ENCODE measurements around the gene CDC37L1.

The CDC37L1 gene

DNA sequence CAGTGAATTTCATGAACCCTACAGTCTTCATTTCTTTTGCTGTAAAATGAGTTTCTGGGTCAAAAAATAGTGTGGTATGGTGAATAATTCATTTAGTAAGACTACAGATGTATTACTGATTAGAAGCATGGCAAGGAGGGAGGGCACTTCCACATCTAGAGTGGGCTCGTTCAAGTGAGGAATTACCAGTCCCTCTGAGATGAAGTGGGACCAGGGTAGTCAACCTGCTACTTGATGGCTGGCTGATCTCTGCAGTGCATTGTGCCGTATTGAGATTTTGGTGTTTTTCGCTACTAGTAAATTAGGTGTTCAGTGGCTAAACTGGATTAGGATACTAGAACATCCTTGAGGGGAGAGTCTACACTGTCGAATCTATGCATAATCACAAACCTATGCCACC is 10.8 kb downstream of the CDC37L1 start:
- Histone ChIP-seq H3K36me3 (ENCODE audit: insufficient read depth, low read length) (peaks cover 36% of the 10 kb centered on the region), H3K27ac (ENCODE audit: low read depth, low read length) (no peak overlapping the region), H3K9ac (ENCODE audit: low read length) (no peak overlapping the region), H3K4me1 (ENCODE audit: insufficient read depth, low read length) (peaks cover 15% of the 10 kb centered on the region), H3K27me3 (ENCODE audit: control insufficient read depth in 1 of 2, insufficient read depth in 2 of 2, low read length in 2 of 2) (no peaks in the 10 kb centered on the region), H3K9me3 (ENCODE audit: low read length) (no peaks in the 10 kb centered on the region), H3K4me3 (ENCODE audit: low read depth in 1 of 2, low read length in 2 of 2) (no peak overlapping the region)

DNA sequence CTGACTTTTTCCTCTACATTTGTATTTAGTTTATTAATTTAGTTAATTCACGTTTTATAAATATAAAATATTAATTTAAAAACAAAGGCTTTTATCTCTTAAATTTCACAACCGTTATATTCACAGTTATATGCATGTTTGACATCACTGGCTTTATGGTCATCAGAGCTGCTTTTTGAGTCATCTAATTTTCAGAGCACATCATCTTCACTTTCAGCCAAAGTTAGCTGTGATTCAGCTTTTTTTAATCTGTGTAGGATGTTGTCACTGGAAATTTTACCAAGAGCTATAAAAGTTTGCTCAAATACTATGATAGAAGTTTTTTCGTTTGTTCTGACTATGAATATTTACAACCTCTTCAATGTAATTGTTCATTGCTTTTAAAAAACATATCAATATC is 12.4 kb downstream of the CDC37L1 start:
- Histone ChIP-seq H3K27ac (ENCODE audit: low read depth, low read length) (no peak overlapping the region), H3K4me1 (ENCODE audit: insufficient read depth, low read length) (peaks cover 11% of the 10 kb centered on the region), H3K36me3 (ENCODE audit: insufficient read depth, low read length) (peaks cover 28% of the 10 kb centered on the region), H3K27me3 (ENCODE audit: control insufficient read depth in 1 of 2, insufficient read depth in 2 of 2, low read length in 2 of 2) (no peaks in the 10 kb centered on the region), H3K9me3 (ENCODE audit: low read length) (no peaks in the 10 kb centered on the region), H3K9ac (ENCODE audit: low read length) (no peak overlapping the region), H3K4me3 (ENCODE audit: low read depth in 1 of 2, low read length in 2 of 2) (no peak overlapping the region)

DNA sequence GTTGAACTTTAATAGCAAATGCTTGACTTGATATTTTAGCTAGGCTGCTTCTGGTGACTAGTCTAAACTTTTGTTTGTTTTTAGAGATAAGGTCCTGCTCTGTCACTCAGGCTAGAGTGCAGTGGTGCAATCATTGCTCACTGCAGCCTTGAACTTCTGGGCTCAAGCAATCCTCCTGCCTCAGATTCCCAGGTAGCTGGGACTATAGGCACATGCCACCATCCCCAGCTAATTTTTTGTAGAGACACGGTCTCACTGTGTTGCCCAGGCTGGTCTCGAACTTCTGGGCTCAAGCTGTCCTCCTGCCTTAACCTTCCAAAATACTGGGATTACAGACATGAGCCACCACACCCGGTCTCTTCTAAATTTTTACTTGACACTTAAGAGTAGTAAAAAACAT is 20.7 kb downstream of the CDC37L1 start:
- no peak overlapping the region for H3K9ac ChIP-seq (ENCODE audit: low read length)
- H3K36me3 ChIP-seq (ENCODE audit: insufficient read depth, low read length): peaks cover 36% of the 10 kb centered on the region
- no peaks in the 10 kb centered on the region for H3K4me1 ChIP-seq (ENCODE audit: insufficient read depth, low read length)
- H3K4me3 ChIP-seq (ENCODE audit: low read depth in 1 of 2, low read length in 2 of 2): no peak overlapping the region
- H3K9me3 ChIP-seq (ENCODE audit: low read length): no peaks in the 10 kb centered on the region
- no peaks in the 10 kb centered on the region for H3K27me3 ChIP-seq (ENCODE audit: control insufficient read depth in 1 of 2, insufficient read depth in 2 of 2, low read length in 2 of 2)
- no peak overlapping the region for H3K27ac ChIP-seq (ENCODE audit: low read depth, low read length)

DNA sequence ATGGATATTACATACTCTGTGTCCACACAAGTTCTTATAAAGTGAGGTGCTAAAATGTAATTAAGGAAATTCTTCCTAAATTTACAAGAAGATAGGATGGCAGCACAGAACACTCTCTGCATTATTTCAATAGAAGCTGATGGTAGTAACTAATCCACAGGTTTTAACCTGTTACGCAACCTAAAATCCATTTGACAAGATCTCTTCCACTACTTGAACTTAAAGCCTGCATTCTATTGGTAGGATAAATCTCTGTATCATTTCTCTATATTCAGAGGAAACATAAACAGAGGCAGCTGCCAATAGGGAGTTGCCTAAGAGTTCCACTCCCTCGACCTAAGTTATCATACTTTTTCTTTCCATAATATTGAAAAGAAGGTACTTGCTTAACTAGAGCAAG is 21.6 kb downstream of the CDC37L1 start:
- Histone ChIP-seq H3K36me3 (ENCODE audit: insufficient read depth, low read length) (peaks cover 35% of the 10 kb centered on the region), H3K4me3 (ENCODE audit: low read depth in 1 of 2, low read length in 2 of 2) (no peak overlapping the region), H3K27ac (ENCODE audit: low read depth, low read length) (no peak overlapping the region), H3K27me3 (ENCODE audit: control insufficient read depth in 1 of 2, insufficient read depth in 2 of 2, low read length in 2 of 2) (no peaks in the 10 kb centered on the region), H3K4me1 (ENCODE audit: insufficient read depth, low read length) (no peaks in the 10 kb centered on the region), H3K9ac (ENCODE audit: low read length) (no peak overlapping the region), H3K9me3 (ENCODE audit: low read length) (no peaks in the 10 kb centered on the region)

DNA sequence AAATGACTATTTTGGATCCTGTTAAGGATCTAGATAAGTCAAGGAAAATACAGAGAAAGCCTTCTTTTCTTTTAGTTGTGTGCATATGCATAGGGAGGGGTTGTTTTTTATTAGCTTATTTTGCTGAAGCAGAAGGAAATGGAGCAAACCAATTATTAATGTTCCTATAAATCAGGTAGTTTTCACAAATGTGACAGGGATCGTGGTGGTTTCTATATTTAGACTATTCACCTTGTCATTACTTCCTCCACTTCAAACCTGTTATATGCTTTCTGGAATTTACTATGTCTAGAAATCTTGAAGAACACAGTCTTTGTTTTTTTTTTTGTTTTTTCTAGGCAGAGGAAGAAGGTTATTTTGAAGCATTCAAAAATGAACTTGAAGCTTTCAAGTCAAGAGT is 22.2 kb downstream of the CDC37L1 start:
- no peak overlapping the region for H3K27ac ChIP-seq (ENCODE audit: low read depth, low read length)
- no peaks in the 10 kb centered on the region for H3K9me3 ChIP-seq (ENCODE audit: low read length)
- H3K9ac ChIP-seq (ENCODE audit: low read length): no peak overlapping the region
- peaks cover 35% of the 10 kb centered on the region for H3K36me3 ChIP-seq (ENCODE audit: insufficient read depth, low read length)
- no peaks in the 10 kb centered on the region for H3K4me1 ChIP-seq (ENCODE audit: insufficient read depth, low read length)
- no peak overlapping the region for H3K4me3 ChIP-seq (ENCODE audit: low read depth in 1 of 2, low read length in 2 of 2)
- H3K27me3 ChIP-seq (ENCODE audit: control insufficient read depth in 1 of 2, insufficient read depth in 2 of 2, low read length in 2 of 2): no peaks in the 10 kb centered on the region

DNA sequence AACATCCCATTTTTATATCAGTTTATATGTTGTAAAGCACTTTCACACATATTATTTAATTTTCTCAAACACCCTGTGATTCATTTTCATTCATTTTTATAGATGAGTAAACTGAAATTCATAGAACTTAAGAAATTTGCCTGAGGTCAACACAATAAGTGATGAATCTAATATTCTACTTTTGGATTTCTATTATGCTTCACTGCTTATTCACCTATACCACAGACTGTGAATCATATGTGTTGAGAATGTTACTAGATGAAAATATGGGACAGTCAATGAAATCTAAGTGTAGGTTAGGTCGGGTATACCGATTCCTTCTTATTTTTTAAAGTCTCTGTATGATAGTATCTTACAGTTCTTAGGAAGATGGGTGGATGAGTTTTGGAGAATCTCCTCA is 24.8 kb downstream of the CDC37L1 start:
- Histone ChIP-seq H3K36me3 (ENCODE audit: insufficient read depth, low read length) (peaks cover 23% of the 10 kb centered on the region), H3K27me3 (ENCODE audit: control insufficient read depth in 1 of 2, insufficient read depth in 2 of 2, low read length in 2 of 2) (no peaks in the 10 kb centered on the region), H3K4me3 (ENCODE audit: low read depth in 1 of 2, low read length in 2 of 2) (no peak overlapping the region), H3K27ac (ENCODE audit: low read depth, low read length) (no peak overlapping the region), H3K9me3 (ENCODE audit: low read length) (no peaks in the 10 kb centered on the region), H3K4me1 (ENCODE audit: insufficient read depth, low read length) (no peaks in the 10 kb centered on the region), H3K9ac (ENCODE audit: low read length) (no peak overlapping the region)

DNA sequence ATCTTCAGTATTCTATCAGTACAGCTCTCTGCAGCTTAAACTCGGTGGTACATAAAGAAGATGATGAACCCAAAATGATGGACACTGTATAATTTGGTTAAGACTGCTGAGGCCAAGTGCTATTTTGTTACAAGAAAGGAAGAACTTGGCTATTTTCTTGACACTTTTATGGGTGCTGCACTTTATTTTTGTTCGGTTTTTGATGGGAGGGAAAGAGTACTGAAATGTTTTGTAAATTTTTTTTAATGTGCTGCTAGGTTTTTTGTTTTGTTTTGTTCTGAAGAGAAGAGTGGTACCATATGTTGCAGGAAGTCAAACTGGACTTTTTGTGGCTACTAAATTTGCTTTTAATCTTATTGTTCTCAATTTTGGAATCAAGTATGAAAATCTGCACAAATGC is 26.7 kb downstream of the CDC37L1 start:
- Histone ChIP-seq H3K27me3 (ENCODE audit: control insufficient read depth in 1 of 2, insufficient read depth in 2 of 2, low read length in 2 of 2) (no peaks in the 10 kb centered on the region), H3K9ac (ENCODE audit: low read length) (no peak overlapping the region), H3K9me3 (ENCODE audit: low read length) (no peaks in the 10 kb centered on the region), H3K36me3 (ENCODE audit: insufficient read depth, low read length) (peaks cover 16% of the 10 kb centered on the region), H3K4me1 (ENCODE audit: insufficient read depth, low read length) (no peaks in the 10 kb centered on the region), H3K4me3 (ENCODE audit: low read depth in 1 of 2, low read length in 2 of 2) (no peak overlapping the region), H3K27ac (ENCODE audit: low read depth, low read length) (no peak overlapping the region)

DNA sequence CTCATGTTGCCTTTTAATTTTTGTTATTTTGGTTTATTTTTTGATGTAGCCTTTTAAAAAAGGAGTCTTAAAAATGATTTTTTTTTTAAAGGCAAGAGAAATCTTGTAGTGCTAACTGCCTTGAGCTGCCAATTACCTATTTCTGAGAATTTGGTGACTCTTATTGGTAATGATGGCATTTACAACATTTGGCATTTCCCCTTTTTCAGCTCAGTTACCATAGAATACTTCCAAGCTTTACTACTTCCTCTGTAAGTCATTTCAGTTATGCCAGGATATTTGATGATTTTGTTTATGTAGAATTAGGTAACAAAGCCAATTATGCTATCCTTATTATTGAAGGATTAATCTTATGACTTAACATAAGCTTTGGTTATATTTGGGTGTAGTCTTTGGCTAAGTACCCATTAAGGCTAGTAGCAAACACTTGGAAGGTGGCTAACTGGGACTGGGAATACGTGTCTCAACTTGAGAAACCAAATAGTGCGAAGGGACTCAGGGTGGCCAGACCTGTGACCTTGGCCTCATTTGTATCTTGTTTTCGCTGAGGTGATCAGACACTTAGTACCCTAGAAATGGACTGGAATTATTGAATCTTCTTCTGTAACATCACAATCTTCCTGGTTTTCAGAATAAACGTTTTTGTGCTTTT is 27.7 kb downstream of the CDC37L1 start:
- H3K4me1 ChIP-seq (ENCODE audit: insufficient read depth, low read length): no peaks in the 10 kb centered on the region
- H3K27me3 ChIP-seq (ENCODE audit: control insufficient read depth in 1 of 2, insufficient read depth in 2 of 2, low read length in 2 of 2): no peaks in the 10 kb centered on the region
- no peak overlapping the region for H3K9ac ChIP-seq (ENCODE audit: low read length)
- peaks cover 11% of the 10 kb centered on the region for H3K36me3 ChIP-seq (ENCODE audit: insufficient read depth, low read length)
- no peak overlapping the region for H3K4me3 ChIP-seq (ENCODE audit: low read depth in 1 of 2, low read length in 2 of 2)
- no peaks in the 10 kb centered on the region for H3K9me3 ChIP-seq (ENCODE audit: low read length)
- H3K27ac ChIP-seq (ENCODE audit: low read depth, low read length): no peak overlapping the region

DNA sequence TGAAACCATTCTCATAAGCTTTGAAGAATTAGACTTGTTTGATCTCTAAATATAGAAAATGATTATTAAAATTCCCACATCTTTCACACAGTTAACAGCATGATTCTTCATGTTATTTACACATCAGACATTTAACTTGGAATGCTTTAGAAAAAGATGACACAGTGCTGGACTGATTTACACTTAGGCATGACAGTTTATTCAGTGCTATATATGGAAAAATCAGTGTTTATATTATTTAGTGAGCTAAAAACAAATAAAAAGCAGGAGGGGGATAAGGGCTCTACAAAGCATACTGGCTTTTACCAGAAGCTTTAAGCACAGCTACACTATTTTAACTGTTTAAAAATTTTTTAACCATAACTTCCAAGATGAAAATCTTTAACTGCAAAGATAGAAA is 30.0 kb downstream of the CDC37L1 start:
- no peaks in the 10 kb centered on the region for H3K4me1 ChIP-seq (ENCODE audit: insufficient read depth, low read length)
- no peaks in the 10 kb centered on the region for H3K27me3 ChIP-seq (ENCODE audit: control insufficient read depth in 1 of 2, insufficient read depth in 2 of 2, low read length in 2 of 2)
- H3K27ac ChIP-seq (ENCODE audit: low read depth, low read length): no peak overlapping the region
- no peaks in the 10 kb centered on the region for H3K9me3 ChIP-seq (ENCODE audit: low read length)
- peaks cover 8% of the 10 kb centered on the region for H3K36me3 ChIP-seq (ENCODE audit: insufficient read depth, low read length)
- H3K9ac ChIP-seq (ENCODE audit: low read length): no peak overlapping the region
- H3K4me3 ChIP-seq (ENCODE audit: low read depth in 1 of 2, low read length in 2 of 2): no peak overlapping the region

DNA sequence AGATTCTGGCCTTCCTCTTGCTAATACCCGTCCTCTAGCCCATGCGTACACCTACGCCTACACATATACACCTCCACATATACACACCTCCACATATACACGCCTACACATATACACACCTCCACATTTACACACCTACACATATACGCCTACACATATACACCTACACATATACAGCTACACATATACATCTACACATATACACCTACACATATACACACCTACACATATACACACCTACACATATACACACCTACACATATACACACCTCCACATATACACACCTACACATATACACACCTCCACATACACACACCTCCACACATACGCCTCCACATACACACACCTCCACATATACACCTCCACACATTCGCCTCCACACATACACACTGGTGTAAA is 34.5 kb downstream of the CDC37L1 start:
- H3K27me3 ChIP-seq (ENCODE audit: control insufficient read depth in 1 of 2, insufficient read depth in 2 of 2, low read length in 2 of 2): no peaks in the 10 kb centered on the region
- no peak overlapping the region for H3K9ac ChIP-seq (ENCODE audit: low read length)
- no peak overlapping the region for H3K27ac ChIP-seq (ENCODE audit: low read depth, low read length)
- no peak overlapping the region for H3K4me3 ChIP-seq (ENCODE audit: low read depth in 1 of 2, low read length in 2 of 2)
- no peaks in the 10 kb centered on the region for H3K4me1 ChIP-seq (ENCODE audit: insufficient read depth, low read length)
- H3K36me3 ChIP-seq (ENCODE audit: insufficient read depth, low read length): peaks cover 49% of the 10 kb centered on the region
- no peaks in the 10 kb centered on the region for H3K9me3 ChIP-seq (ENCODE audit: low read length)

DNA sequence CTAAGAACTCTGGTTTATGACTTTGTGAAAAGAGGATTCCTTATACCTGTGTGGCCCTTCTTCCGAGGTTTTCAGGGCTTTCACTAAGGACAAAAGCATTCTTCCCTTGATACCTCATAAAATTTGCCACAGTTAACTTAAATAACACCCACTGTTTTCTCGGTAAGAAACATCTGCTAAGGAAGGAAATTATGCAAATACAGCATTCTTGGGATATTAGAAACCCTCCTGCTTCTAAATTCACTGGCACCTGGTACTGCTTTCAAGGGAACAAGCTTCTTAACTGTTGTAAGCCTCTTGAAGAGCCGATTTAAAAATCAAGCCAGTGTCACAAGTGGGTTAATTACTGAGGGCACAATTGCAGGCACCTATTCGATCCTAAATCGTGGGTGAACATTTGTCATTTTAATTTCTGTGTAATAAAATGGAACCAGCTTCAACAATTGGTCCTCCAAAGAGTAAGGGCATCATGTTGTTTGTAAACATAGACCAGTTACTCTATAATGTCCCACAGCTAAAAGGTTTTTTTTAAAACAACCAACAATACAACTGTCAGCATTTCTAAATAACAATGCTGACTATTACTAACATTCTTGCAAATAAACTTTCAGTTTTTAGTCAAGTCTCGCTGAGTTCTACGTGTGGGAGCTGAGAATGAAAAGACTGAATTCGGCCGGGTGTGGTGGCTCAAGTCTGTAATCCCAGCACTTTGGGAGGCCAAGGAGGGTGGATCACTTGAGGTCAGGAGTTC is 35.1 kb downstream of the CDC37L1 start:
- no peaks in the 10 kb centered on the region for H3K9me3 ChIP-seq (ENCODE audit: low read length)
- no peaks in the 10 kb centered on the region for H3K4me1 ChIP-seq (ENCODE audit: insufficient read depth, low read length)
- H3K27ac ChIP-seq (ENCODE audit: low read depth, low read length): no peak overlapping the region
- H3K4me3 ChIP-seq (ENCODE audit: low read depth in 1 of 2, low read length in 2 of 2): no peak overlapping the region
- H3K27me3 ChIP-seq (ENCODE audit: control insufficient read depth in 1 of 2, insufficient read depth in 2 of 2, low read length in 2 of 2): no peaks in the 10 kb centered on the region
- no peak overlapping the region for H3K9ac ChIP-seq (ENCODE audit: low read length)
- peaks cover 54% of the 10 kb centered on the region for H3K36me3 ChIP-seq (ENCODE audit: insufficient read depth, low read length)

DNA sequence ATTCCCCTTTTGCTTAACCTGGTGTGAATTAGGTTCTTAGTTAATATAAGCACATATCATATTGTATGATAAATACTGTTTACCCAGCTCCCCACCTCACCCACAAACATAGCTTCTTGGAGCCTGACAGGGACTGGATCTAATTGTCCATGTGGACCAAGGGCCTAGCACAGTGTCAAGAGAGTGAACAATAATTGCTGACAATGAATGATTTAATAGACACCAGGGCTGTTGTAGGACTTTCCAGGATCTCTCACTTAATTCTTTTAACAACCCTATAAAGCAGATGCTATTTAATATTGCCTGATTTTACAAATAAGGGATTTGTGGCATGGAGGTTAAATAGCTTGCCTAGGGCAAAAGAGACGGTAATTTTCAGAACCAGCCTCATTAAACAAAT is 36.8 kb downstream of the CDC37L1 start:
- Histone ChIP-seq H3K27me3 (ENCODE audit: control insufficient read depth in 1 of 2, insufficient read depth in 2 of 2, low read length in 2 of 2) (no peaks in the 10 kb centered on the region), H3K36me3 (ENCODE audit: insufficient read depth, low read length) (peaks cover 55% of the 10 kb centered on the region)

More for the DNA sequence above, 36.8 kb downstream of the CDC37L1 start:
- Histone ChIP-seq H3K9ac (ENCODE audit: low read length) (no peak overlapping the region), H3K9me3 (ENCODE audit: low read length) (no peaks in the 10 kb centered on the region), H3K27ac (ENCODE audit: low read depth, low read length) (no peak overlapping the region), H3K4me1 (ENCODE audit: insufficient read depth, low read length) (no peaks in the 10 kb centered on the region), H3K4me3 (ENCODE audit: low read depth in 1 of 2, low read length in 2 of 2) (no peak overlapping the region)

Data from muscle layer of colon (tissue), 2 donors.